ACC112 (cell line): ENCODE measurements around the gene DCLRE1A.

Experiments used
- H2AFZ ChIP-seq: fragments of 200-600 bp; sonication (generic); one replicate; pipeline ENCODE4 v1.6.0; 2017; ENCODE audit warnings: antibody characterized with exemption, low read length; ENCODE audit not compliant: unreplicated experiment
- H3K27ac ChIP-seq: fragments of 200-600 bp; sonication (generic); 2 replicates; pipeline ENCODE4 v1.5.1; 2014; ENCODE audit warnings: low read depth, mild to moderate bottlenecking, antibody characterized with exemption, low read length, moderate library complexity
- H3K27me3 ChIP-seq: fragments of 200-600 bp; sonication (generic); 2 replicates; pipeline ENCODE4 v1.6.1; 2014; ENCODE audit warnings: mild to moderate bottlenecking, antibody characterized with exemption, low read length, moderate library complexity, mixed read lengths; ENCODE audit not compliant: insufficient read depth
- H3K36me3 ChIP-seq: fragments of 200-600 bp; sonication (generic); 2 replicates; pipeline ENCODE4 v1.6.1; 2016; ENCODE audit warnings: mild to moderate bottlenecking, antibody characterized with exemption, low read length, moderate library complexity, mixed read lengths; ENCODE audit not compliant: insufficient read depth
- H3K4me1 ChIP-seq: fragments of 200-600 bp; sonication (generic); one replicate; pipeline ENCODE4 v1.6.1; 2016; ENCODE audit warnings: low read length, mixed read lengths; ENCODE audit not compliant: insufficient read depth, unreplicated experiment, control insufficient read depth
- H3K4me3 ChIP-seq: fragments of 200-600 bp; sonication (generic); 2 replicates; pipeline ENCODE4 v1.5.1; 2014; ENCODE audit warnings: mild to moderate bottlenecking, low read depth, low read length
- H3K79me2 ChIP-seq: fragments of 200-600 bp; sonication (generic); one replicate; pipeline ENCODE4 v1.6.0; 2016; ENCODE audit warnings: low read length; ENCODE audit not compliant: control insufficient read depth, unreplicated experiment, insufficient read depth

DCLRE1A gene

DNA sequence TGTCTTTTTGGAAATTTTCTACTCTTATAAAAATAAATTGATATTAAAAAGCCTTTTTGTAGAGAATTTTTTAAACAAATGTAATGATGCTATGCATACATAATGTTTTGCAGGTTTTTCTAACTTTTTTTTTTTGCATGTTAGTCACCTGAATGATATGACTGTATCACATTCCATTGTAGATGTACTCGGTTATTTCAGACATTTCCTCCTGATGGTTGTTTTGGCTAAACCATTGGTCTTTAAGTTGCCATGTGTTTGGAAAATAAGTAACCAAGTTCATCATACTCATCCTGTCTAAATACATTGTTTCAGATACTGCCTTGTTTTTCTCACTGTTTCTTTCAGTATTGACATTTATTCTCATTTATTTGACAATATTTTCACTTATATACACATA, 26.4 kb upstream of the DCLRE1A start:
- Histone ChIP-seq H3K27me3 (no peaks in the 10 kb centered on the region), H3K4me1 (peaks cover 13% of the 10 kb centered on the region), H3K79me2 (peaks cover 2% of the 10 kb centered on the region), H3K4me3 (no peak overlapping the region), H2AFZ (no peak overlapping the region), H3K36me3 (peaks cover 29% of the 10 kb centered on the region), H3K27ac (no peak overlapping the region)

DNA sequence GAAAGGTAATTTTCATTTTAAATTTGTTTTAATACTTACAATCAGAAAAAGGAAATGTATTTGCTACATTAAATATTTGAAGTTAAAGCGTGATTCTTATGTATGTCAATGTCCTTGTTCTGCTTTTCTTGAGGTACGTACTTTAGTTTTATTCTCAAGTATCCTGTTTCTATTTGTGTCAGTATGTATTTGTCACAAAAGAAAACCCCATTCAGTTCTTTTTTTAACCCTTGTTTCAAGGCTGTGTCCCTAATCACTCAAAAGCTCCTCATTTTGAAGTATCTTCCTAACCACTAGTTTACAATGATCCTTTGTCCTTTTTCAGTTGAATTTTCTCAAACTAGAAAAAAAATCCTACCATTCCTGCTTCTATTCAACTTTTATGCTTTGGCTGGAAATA, 25.8 kb upstream of the DCLRE1A start:
- Histone ChIP-seq H3K27ac (no peak overlapping the region), H2AFZ (no peak overlapping the region), H3K4me3 (no peak overlapping the region), H3K79me2 (peaks cover 8% of the 10 kb centered on the region), H3K27me3 (no peaks in the 10 kb centered on the region), H3K36me3 (peaks cover 24% of the 10 kb centered on the region), H3K4me1 (peaks cover 13% of the 10 kb centered on the region)

- peaks cover 10% of the 10 kb centered on the region for H3K4me1 ChIP-seq
- H3K79me2 ChIP-seq, result peaks cover 8% of the 10 kb centered on the region
- no peak overlapping the region for H2AFZ ChIP-seq
- H3K4me3 ChIP-seq, result no peak overlapping the region
- no peaks in the 10 kb centered on the region for H3K27me3 ChIP-seq
- H3K27ac ChIP-seq, result no peak overlapping the region
- H3K36me3 ChIP-seq, result peaks cover 19% of the 10 kb centered on the region; the same call in 1 of the 2 replicates
Measured at GRCh38 chr10:113876461-113876860, 22.6 kb upstream of the DCLRE1A start.

- peaks cover 8% of the 10 kb centered on the region for H3K79me2 ChIP-seq
- no peak overlapping the region for H3K27ac ChIP-seq
- H3K27me3 ChIP-seq, result no peaks in the 10 kb centered on the region
- H3K4me3 ChIP-seq, result no peak overlapping the region
- peaks cover 24% of the 10 kb centered on the region; the same call in 1 of the 2 replicates for H3K36me3 ChIP-seq
- H2AFZ ChIP-seq, result no peak overlapping the region
- peaks cover 6% of the 10 kb centered on the region for H3K4me1 ChIP-seq
Measured at GRCh38 chr10:113875212-113875611, 21.3 kb upstream of the DCLRE1A start.

DNA sequence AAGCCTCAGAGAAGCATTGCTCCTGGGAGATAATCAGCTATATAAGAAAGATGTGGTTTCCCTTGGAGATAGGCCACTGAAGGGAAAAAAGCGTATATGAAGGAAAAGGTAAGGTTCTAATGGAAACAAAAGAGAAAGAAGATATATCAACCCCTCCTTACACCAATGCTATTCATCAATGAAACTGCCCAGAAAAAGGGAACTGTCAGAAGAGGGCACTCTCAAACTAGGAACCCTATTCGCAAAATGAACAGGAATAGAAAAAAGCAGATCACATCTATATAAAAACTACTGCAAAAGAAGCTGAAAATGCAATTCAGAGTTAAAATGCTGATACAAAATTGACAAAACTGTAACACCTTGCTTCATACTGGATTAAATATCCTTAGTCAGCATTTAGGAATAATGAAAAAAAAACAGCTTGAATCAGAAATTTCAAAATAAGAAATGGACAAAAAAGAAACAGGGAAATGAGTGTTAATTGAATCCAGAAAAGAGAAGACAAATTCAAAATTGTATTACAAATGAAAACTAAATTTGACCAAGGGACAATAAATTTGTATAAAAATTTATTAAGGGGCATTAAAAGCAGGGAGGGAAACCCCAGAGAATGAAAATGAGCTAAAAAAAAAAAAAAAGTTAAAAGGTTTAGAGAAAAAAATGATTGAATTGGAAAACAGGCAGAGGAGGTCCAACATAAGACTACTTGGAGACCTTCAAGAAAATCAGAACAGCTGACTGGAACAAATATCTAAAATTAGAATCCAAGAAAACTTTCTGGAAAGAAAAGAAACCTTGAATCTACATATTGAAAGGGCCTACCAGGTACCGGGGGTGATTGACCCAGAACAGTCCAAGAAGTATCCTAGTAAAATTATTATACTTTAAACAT, 18.5 kb upstream of the DCLRE1A start:
- Histone ChIP-seq H3K4me3 (no peak overlapping the region), H3K36me3 (peaks cover 20% of the 10 kb centered on the region; the same call in 1 of the 2 replicates), H2AFZ (no peak overlapping the region), H3K27ac (no peak overlapping the region), H3K4me1 (no peaks in the 10 kb centered on the region), H3K79me2 (peaks cover 8% of the 10 kb centered on the region), H3K27me3 (no peaks in the 10 kb centered on the region)

DNA sequence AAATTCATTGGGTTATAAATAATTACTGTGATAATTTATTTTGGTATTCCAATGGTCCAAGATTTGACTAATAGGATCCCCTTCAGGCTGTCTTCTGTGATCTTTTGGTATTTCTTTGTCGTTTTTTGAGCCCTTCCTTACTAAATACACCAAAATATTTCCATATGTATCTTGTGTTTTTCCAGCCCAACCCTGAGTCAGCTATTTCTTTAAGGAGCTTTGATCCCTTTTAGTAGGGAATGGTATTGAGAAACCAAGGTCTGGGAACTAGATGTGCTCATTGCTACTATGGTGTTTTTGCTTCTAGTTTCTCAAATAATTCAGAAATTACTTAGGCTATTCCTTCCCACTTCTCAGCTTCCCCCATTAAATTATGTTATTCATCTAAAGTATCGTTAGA, 15.9 kb upstream of the DCLRE1A start:
- no peak overlapping the region for H3K27ac ChIP-seq
- H3K27me3 ChIP-seq, result no peaks in the 10 kb centered on the region
- no peak overlapping the region for H3K4me3 ChIP-seq
- no peaks in the 10 kb centered on the region for H3K4me1 ChIP-seq
- peaks cover 18% of the 10 kb centered on the region; the same call in 1 of the 2 replicates for H3K36me3 ChIP-seq
- H3K79me2 ChIP-seq, result peaks cover 4% of the 10 kb centered on the region
- no peak overlapping the region for H2AFZ ChIP-seq

DNA sequence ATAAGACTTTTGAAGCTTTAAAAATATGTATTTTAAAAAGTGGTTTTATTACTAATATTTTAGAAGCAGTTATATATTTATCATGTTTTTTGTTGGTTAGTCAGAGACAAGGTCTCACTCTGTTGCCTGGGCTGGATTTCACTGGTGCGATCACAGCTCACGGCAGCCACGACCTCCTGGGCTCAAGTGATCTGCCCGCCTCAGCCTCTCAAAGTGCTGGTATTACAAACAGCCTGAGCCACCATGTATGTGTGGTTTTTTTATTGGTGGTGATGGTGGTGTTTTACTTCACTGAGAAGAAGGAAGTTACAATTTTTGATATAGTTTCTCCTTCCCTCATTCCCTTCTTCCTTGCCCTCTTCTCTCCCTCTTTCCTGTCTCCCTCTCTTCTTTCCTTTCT, 14.0 kb upstream of the DCLRE1A start:
- Histone ChIP-seq H2AFZ (no peak overlapping the region), H3K27me3 (no peaks in the 10 kb centered on the region), H3K79me2 (peaks cover 3% of the 10 kb centered on the region), H3K4me3 (no peak overlapping the region), H3K36me3 (peaks cover 20% of the 10 kb centered on the region; the same call in 1 of the 2 replicates), H3K27ac (no peak overlapping the region), H3K4me1 (no peaks in the 10 kb centered on the region)

DNA sequence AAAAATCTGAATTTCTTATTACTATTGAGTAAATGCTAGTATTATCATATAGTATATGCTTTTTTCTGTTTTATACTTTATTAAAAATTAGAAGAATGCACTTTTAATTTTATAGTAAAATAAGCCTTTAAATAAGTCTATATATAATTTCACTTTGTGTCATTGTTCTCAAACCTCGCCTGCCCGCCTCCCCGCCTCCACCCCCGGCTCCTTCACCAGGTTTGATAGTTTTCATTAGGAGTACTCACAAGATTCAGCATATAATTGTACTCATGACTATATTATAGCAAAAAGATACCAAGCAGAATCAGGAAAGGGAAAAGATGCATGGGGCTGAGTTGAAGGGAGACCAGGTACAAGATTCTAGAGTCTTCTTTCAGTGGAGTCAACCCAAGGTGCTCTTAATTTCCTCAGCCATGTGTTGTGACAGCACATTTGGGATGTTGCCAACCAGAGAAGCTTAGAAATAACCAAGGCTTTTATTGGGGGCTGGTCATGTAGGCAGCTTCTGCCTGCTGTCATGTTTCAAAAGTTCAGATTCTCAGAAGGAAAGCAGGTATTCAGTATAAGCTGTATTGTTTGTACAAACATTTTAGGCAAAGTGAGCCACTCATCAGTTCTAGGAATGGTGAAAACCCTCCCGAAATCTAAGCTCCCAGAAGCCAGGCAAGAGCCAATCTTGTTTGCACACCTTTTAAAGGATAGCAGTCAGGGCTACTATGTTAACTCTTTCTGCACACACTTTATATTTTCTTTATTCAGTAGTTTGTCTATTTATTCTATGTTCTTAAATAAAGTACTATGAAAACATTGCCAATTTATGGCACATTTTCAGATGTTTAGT, 12.9 kb upstream of the DCLRE1A start:
- Histone ChIP-seq H3K4me3 (no peak overlapping the region), H3K36me3 (peaks cover 16% of the 10 kb centered on the region; the same call in 1 of the 2 replicates), H3K27me3 (no peaks in the 10 kb centered on the region), H3K27ac (no peak overlapping the region), H2AFZ (no peak overlapping the region), H3K79me2 (peaks cover 3% of the 10 kb centered on the region), H3K4me1 (no peaks in the 10 kb centered on the region)

GRCh38 chr10:113865901-113866300, 12.0 kb upstream of the DCLRE1A start:
- no peaks in the 10 kb centered on the region for H3K27me3 ChIP-seq
- peaks cover 3% of the 10 kb centered on the region for H3K79me2 ChIP-seq
- no peak overlapping the region for H3K4me3 ChIP-seq
- H3K27ac ChIP-seq, result no peak overlapping the region
- H3K36me3 ChIP-seq, result peaks cover 21% of the 10 kb centered on the region
- no peak overlapping the region for H2AFZ ChIP-seq
- no peaks in the 10 kb centered on the region for H3K4me1 ChIP-seq

DNA sequence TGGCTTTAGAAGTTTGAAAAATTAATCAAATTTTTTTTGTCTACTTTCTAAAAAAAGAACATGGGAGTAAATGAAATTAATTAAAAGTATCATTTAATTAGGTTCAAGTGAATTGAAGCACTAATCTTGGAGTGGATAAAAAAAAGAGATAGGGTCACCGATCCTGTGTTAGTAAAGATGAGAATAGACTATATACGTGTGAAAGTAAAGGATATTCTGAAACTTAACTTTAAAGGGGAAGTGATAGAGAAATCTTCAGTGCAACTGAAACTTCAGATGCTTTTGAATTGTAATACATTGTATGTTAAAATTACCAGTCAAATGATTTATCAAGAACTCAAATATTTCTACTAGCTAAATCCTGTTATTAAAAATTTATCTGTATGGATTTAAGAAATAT, 5.4 kb upstream of the DCLRE1A start:
- Histone ChIP-seq H3K4me3 (no peak overlapping the region), H2AFZ (no peak overlapping the region), H3K27me3 (no peaks in the 10 kb centered on the region), H3K36me3 (peaks cover 35% of the 10 kb centered on the region), H3K27ac (no peak overlapping the region), H3K79me2 (peaks cover 28% of the 10 kb centered on the region), H3K4me1 (peaks cover 24% of the 10 kb centered on the region)
